Right atrium auricular region (tissue), 2 donors: ENCODE results near the gene ZNF805. TPM values are rescaled to one million over a fixed set of nuclear protein-coding genes. Genes with fewer than 3 reads are reported as not detected.

Source experiments
- DNase-seq: peaks from one replicate; pipeline ENCODE4 v3.0.0-alpha.2; 2019; ENCODE audit warnings: low spot score
- H3K27ac ChIP-seq, 2 donors: fragments of 200-600 bp; sonication (generic); 1 replicate in 1 of 2; 2 replicates in 1 of 2; pipeline ENCODE4 v1.5.1; 2016 to 2019
- H3K27me3 ChIP-seq, 2 donors: fragments of 200-600 bp; sonication (generic); one replicate each; pipeline versions ENCODE4 v1.5.1 to v1.6.0; 2017 to 2019
- H3K36me3 ChIP-seq: fragments of 200-600 bp; sonication (generic); one replicate; pipeline ENCODE4 v1.5.1; 2016
- H3K4me1 ChIP-seq, 2 donors: fragments of 200-600 bp; sonication (generic); one replicate each; pipeline versions ENCODE4 v1.5.1 to v1.6.0; 2017 to 2019
- H3K4me3 ChIP-seq, 2 donors: fragments of 200-600 bp; sonication (generic); 1 replicate in 1 of 2; 2 replicates in 1 of 2; pipeline ENCODE4 v1.5.1; 2017 to 2019; ENCODE audit warnings: mild to moderate bottlenecking in 1 of 2, moderate library complexity in 1 of 2
- H3K9me3 ChIP-seq, 2 donors: fragments of 200-600 bp; sonication (generic); one replicate each; pipeline ENCODE4 v1.5.1; 2019
- total RNA-seq, 2 donors: library from RNA; depleted of rRNA; stranded (reverse); fragments of >200 nt; gene quantifications; one replicate each; pipeline ENCODE4 v1.1.0, GENCODE V29; 2016
- TF ChIP-seq, protein P1 (sequence below), 2 donors: fragments of 200-600 bp; sonication (generic); IDR thresholded peaks; one replicate each; pipeline ENCODE4 v1.5.1; 2019; ENCODE audit warnings: antibody characterized with exemption in 2 of 2

ZNF805 gene
- total RNA-seq, 2 donors from 2014 or later: 11.6 to 12.2 TPM

DNA sequence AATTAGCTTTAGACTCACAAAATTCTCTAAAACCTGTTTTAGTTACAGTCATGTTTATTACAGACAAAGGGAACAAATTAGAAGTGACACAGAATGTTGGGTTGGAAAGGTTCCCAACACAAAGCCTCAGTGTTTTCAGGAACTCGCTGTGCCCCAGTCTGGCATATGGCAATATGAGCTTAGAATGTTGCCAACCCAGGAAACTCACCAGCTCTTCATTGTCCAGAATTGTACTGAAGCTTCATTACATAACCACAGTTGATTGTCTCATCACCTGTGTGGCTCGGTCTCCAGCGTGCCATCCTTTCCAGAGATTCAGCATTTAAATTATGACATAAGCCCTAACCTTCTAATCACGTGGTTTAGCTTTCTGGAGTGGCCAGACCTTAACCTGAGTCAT lies 30.1 kb upstream of the ZNF805 start:
- Histone ChIP-seq H3K27ac (no peak overlapping the region), H3K36me3 (peaks cover 60% of the 10 kb centered on the region), H3K4me1 (no peaks in the 10 kb centered on the region), H3K27me3 (no peaks in the 10 kb centered on the region), H3K4me3 (no peak overlapping the region), H3K9me3 (no peaks in the 10 kb centered on the region)
- no peak for DNase-seq
- TF ChIP-seq, protein P1, sequence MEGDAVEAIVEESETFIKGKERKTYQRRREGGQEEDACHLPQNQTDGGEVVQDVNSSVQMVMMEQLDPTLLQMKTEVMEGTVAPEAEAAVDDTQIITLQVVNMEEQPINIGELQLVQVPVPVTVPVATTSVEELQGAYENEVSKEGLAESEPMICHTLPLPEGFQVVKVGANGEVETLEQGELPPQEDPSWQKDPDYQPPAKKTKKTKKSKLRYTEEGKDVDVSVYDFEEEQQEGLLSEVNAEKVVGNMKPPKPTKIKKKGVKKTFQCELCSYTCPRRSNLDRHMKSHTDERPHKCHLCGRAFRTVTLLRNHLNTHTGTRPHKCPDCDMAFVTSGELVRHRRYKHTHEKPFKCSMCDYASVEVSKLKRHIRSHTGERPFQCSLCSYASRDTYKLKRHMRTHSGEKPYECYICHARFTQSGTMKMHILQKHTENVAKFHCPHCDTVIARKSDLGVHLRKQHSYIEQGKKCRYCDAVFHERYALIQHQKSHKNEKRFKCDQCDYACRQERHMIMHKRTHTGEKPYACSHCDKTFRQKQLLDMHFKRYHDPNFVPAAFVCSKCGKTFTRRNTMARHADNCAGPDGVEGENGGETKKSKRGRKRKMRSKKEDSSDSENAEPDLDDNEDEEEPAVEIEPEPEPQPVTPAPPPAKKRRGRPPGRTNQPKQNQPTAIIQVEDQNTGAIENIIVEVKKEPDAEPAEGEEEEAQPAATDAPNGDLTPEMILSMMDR (IDR thresholded peaks at IDR 0.05): no peak

DNA sequence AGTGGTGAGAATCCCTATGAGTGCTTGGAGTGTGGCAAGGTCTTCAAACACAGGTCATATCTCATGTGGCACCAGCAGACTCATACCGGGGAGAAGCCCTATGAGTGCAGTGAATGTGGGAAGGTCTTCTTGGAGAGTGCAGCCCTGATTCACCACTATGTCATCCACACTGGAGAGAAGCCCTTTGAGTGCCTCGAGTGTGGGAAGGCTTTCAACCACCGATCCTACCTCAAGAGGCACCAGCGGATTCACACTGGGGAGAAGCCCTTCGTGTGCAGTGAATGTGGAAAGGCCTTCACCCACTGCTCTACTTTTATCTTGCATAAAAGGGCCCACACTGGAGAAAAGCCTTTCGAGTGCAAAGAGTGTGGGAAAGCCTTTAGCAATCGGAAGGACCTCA lies 28.3 kb upstream of the ZNF805 start:
- Histone ChIP-seq H3K9me3 (no peaks in the 10 kb centered on the region), H3K4me1 (no peaks in the 10 kb centered on the region), H3K27ac (no peak overlapping the region), H3K4me3 (no peak overlapping the region), H3K27me3 (no peaks in the 10 kb centered on the region), H3K36me3 (peaks cover 51% of the 10 kb centered on the region)
- DNase-seq: no peak
- TF ChIP-seq, protein P1 (IDR thresholded peaks at IDR 0.05): no peak

DNA sequence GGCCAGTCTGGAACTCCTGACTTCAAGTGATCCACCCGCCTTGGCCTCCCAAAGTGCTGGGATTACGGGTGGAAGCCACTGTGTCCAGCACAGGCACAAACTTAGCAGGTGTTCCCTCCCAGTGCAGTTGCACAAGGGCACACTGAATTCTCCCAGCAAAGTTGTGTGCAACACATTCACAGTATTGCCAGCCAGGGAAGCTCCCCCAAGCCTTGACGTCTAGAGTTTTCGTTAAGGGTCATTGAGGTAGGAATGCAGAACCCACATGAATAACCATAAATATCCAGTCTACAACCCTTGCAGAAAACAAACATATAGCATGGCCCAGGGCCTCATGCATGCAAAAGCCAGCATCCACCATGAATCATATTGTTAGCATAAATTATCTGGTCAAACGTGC lies 12.9 kb upstream of the ZNF805 start:
- no peaks in the 10 kb centered on the region for H3K27me3 ChIP-seq
- H3K36me3 ChIP-seq: no peaks in the 10 kb centered on the region
- DNase-seq: no peak
- no peaks in the 10 kb centered on the region for H3K9me3 ChIP-seq
- TF ChIP-seq, protein P1 (IDR thresholded peaks at IDR 0.05): no peak
- H3K4me3 ChIP-seq: no peak overlapping the region
- H3K4me1 ChIP-seq: no peaks in the 10 kb centered on the region
- no peak overlapping the region for H3K27ac ChIP-seq

DNA sequence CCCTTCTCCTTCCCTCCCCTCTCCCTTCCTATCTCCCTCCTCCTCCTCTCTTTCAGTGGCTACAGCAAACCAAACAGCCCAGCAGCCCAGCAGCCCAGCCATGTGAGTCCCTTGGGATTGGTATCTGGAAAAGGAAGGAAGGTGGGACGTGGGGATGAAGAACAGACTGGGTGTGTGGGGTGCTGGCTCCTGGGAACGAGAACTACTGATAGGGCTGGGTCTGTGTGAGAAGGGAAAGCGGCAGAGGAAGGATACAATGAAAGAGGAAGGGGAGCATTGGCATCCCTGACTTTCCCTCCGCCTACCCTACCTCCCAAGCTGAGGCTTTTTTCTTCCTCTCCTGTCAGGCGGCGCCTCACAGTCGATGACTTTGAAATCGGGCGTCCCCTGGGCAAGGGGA lies 8.7 kb upstream of the ZNF805 start:
- Histone ChIP-seq H3K9me3 (no peaks in the 10 kb centered on the region), H3K27ac (no peak overlapping the region), H3K4me1 (no peaks in the 10 kb centered on the region), H3K27me3 (no peaks in the 10 kb centered on the region), H3K36me3 (no peaks in the 10 kb centered on the region), H3K4me3 (no peak overlapping the region)
- TF ChIP-seq, protein P1 (IDR thresholded peaks at IDR 0.05): no peak
- DNase-seq: peak; percentile 7

DNA sequence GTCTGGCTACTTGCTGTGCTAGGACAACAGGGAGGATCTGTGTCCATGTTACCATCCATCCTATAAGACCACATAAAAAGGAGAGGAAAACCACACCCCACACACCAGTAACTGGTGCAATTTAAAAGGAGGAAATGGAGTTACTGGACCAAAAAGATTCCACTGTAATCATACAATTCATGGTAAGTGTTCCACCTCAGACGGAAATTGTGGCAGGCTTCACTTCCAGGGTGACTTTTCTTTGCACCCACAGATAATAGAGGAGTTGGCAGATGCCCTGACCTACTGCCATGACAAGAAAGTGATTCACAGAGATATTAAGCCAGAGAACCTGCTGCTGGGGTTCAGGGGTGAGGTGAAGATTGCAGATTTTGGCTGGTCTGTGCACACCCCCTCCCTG lies 7.2 kb upstream of the ZNF805 start:
- TF ChIP-seq, protein P1 (IDR thresholded peaks at IDR 0.05): no peak
- peak; percentile 7 for DNase-seq
- Histone ChIP-seq H3K4me3 (no peak overlapping the region), H3K36me3 (no peaks in the 10 kb centered on the region), H3K27me3 (no peaks in the 10 kb centered on the region), H3K9me3 (no peaks in the 10 kb centered on the region), H3K4me1 (no peaks in the 10 kb centered on the region), H3K27ac (no peak overlapping the region)

DNA sequence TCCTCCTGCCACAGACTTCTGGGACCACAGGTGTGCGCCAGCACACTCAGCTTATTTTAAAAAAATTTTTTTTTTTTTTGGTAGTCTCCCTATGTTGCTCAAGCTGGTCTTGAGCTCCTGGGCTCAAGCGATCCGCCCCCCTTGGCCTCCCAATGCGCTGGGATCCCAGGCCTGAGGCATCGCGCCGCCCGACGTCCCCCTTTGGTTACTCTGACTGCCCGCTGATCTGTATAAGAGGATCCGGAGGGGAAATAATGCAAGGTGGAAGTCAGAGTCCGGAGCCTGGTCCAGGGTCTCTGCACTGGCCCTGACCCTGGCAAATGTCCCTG lies 486 bp upstream of the ZNF805 start:
- H3K4me1 ChIP-seq: peaks cover 0 to 24% of the 10 kb centered on the region in 2 donors
- peak overlapping the region; percentile 81 to 94 for H3K27ac ChIP-seq
- H3K36me3 ChIP-seq: peaks cover 15% of the 10 kb centered on the region
- DNase-seq: no peak
- H3K9me3 ChIP-seq: no peaks in the 10 kb centered on the region
- TF ChIP-seq, protein P1 (IDR thresholded peaks at IDR 0.05): no peak
- peak overlapping the region; percentile 74 to 92 for H3K4me3 ChIP-seq
- no peaks in the 10 kb centered on the region for H3K27me3 ChIP-seq
